SU-DHL-6 (cell line): ENCODE data around the gene WTAP.

Source experiments
- H2AFZ ChIP-seq: fragments of 200-600 bp; sonication (generic); 2 replicates; pipeline ENCODE4 v1.6.1; 2014; ENCODE audit warnings: low read depth, mild to moderate bottlenecking, moderate library complexity, mixed read lengths, antibody characterized with exemption, low read length; ENCODE audit not compliant: severe bottlenecking
- H3F3A ChIP-seq: fragments of 200-600 bp; shearing (Covaris generic); 2 replicates; pipeline ENCODE4 v1.6.0; 2016; ENCODE audit warnings: antibody characterized with exemption, mild to moderate bottlenecking; ENCODE audit not compliant: insufficient read depth
- H3K27ac ChIP-seq: fragments of 200-600 bp; sonication (generic); 2 replicates; pipeline ENCODE4 v1.5.1; 2016; ENCODE audit warnings: low read depth, mild to moderate bottlenecking, low read length, moderate library complexity, mixed read lengths
- H3K27me3 ChIP-seq: fragments of 200-600 bp; sonication (generic), shearing (Covaris generic); 2 replicates; pipeline ENCODE4 v1.6.0; 2014; ENCODE audit warnings: mild to moderate bottlenecking, low read length
- H3K36me3 ChIP-seq: fragments of 200-600 bp; sonication (generic); 2 replicates; pipeline ENCODE4 v1.6.1; 2014; ENCODE audit warnings: mild to moderate bottlenecking, low read length, mixed read lengths
- H3K4me2 ChIP-seq: fragments of 300-600, 200-600 bp; shearing (Covaris generic), sonication (generic); 2 replicates; pipeline ENCODE4 v1.6.0; 2014; ENCODE audit warnings: low read length, low read depth, mild to moderate bottlenecking; ENCODE audit not compliant: poor library complexity, severe bottlenecking
- H3K4me3 ChIP-seq: fragments of 200-600 bp; sonication (generic); 2 replicates; pipeline ENCODE4 v1.5.1; 2014; ENCODE audit warnings: antibody characterized with exemption, low read length, mild to moderate bottlenecking, mixed read lengths; ENCODE audit not compliant: insufficient read depth, poor library complexity, severe bottlenecking
- H3K79me2 ChIP-seq: fragments of 200-600 bp; sonication (generic); 2 replicates; pipeline ENCODE4 v1.6.1; 2014; ENCODE audit warnings: mild to moderate bottlenecking, low read length, moderate library complexity; ENCODE audit not compliant: insufficient read depth
- H3K9ac ChIP-seq: fragments of 200-600 bp; sonication (generic); 2 replicates; pipeline ENCODE4 v1.7.0; 2014; ENCODE audit warnings: mild to moderate bottlenecking, low read length
- H3K9me2 ChIP-seq: fragments of 200-600 bp; sonication (generic); replicated peaks from 2 replicates; pipeline ENCODE4 v1.6.1; 2014; ENCODE audit warnings: low read length; ENCODE audit not compliant: insufficient read depth
- H3K9me3 ChIP-seq: fragments of 200-600 bp; sonication (generic); 2 replicates; pipeline ENCODE4 v1.6.1; 2014; ENCODE audit warnings: low read length, mixed read lengths; ENCODE audit not compliant: insufficient read depth
- H4K20me1 ChIP-seq: fragments of 200-600 bp; sonication (generic); 2 replicates; pipeline ENCODE4 v1.6.1; 2014; ENCODE audit warnings: low read depth, mild to moderate bottlenecking, antibody characterized with exemption, low read length, moderate library complexity, mixed read lengths
- EZH2phosphoT487 ChIP-seq: fragments of 200-600 bp; sonication (generic), shearing (Covaris generic); conservative IDR thresholded peaks from 2 replicates; pipeline ENCODE4 v1.6.1; 2018; ENCODE audit warnings: mild to moderate bottlenecking, antibody characterized with exemption, low read length, moderate library complexity, mixed read lengths
- TF ChIP-seq, protein P1 (sequence below): fragments of 200-600 bp; sonication (generic); IDR thresholded peaks from one replicate; pipeline ENCODE4 v1.5.1; 2017; ENCODE audit warnings: antibody characterized with exemption, mild to moderate bottlenecking, low read length, moderate library complexity; ENCODE audit not compliant: insufficient read depth, poor library complexity, severe bottlenecking

Gene WTAP

DNA sequence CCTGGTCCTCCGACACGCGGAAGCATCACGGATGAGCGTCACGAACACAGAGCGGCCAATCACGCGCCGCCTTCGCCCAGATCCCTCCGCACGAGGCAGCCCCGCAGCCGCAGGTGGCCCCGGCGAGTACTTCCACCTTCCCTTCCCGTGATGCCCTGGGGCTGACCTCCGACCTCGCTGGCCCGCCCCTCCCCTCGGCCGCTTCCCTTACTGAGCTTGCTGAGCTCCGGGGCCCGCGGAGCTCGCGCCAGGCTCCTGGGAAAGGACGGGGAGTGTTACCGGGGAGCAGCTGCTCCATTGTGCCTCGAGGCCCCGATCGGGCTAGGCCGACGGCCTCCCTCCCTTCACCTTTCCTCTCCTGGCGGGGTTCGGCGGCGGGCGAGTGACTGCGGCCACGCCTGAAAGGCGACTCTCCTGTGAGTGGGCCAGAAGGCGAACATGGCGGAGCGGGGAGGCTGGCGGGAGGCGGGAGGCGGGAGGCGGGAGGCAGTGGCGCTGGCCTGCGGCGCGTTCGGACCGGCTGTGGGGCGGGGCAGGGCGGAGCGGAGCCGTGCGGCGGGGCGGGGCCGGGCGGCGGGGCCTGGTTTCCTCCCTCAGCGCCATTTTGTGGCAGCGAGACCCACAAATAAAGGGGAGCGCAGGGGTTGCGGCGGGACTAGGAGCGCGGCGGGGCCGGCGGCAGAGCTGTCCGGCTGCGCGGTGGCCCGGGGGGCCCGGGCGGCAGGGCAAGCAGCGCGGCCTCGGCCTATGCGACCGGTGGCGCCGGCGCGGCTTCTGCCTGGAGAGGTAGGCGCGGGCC lies at the start of gene WTAP:
Gene WTAP, plus strand, starts transcription at position 589 of the 799 bp plus-strand sequence. CDS start 8,760 bp downstream, outside the sequence.
- Histone ChIP-seq H2AFZ (peak within 1 kb of the TSS; percentile 42), H3K79me2 (peaks cover 93% of the 10 kb centered on the region), H3K4me3 (peak within 1 kb of the TSS; percentile 86)

DNA sequence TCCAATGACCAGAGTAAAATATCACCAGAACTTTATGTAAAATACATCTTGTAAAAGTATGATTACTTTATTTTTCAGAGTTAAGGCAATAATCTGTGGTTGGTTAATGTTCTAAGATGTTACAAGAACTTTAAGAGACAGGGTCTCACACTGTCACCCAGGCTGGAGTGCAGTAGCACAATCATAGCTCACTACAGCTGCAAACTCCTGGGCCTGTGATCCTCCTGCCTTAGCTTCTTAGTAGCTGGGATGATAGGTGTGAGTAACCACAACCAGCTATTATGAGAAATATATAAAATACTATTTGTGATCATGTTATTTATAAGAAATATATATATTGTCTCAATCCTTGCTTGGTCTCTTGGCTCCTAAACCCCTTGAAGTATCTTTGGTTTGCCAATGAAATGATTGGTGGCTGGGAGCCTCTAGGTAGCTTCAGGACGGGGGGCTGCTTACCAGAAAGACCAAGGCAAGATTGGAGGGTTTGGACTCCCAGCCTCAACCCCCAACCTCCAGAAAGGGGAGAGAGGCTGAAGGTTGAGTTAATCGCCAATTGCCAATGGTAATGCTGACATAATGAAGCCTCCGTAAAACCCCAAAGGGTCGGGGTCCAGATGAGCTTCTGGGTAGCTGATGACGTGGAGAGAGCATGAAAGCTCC lies 49.7 kb upstream of the WTAP start:
- Histone ChIP-seq H3K9me2 (no peaks in the 10 kb centered on the region), H3K9ac (no peak overlapping the region), H3K27ac (no peak overlapping the region), H3K9me3 (no peaks in the 10 kb centered on the region), H4K20me1 (no peaks in the 10 kb centered on the region), H3K4me2 (no peak overlapping the region), H3K4me3 (no peak overlapping the region), H3F3A (no peaks in the 10 kb centered on the region), H3K79me2 (no peaks in the 10 kb centered on the region), H3K36me3 (no peaks in the 10 kb centered on the region; the same call in 1 of the 2 replicates), H2AFZ (no peak overlapping the region), H3K27me3 (no peaks in the 10 kb centered on the region)
- no peak for TF ChIP-seq EZH2phosphoT487
- TF ChIP-seq, protein P1, sequence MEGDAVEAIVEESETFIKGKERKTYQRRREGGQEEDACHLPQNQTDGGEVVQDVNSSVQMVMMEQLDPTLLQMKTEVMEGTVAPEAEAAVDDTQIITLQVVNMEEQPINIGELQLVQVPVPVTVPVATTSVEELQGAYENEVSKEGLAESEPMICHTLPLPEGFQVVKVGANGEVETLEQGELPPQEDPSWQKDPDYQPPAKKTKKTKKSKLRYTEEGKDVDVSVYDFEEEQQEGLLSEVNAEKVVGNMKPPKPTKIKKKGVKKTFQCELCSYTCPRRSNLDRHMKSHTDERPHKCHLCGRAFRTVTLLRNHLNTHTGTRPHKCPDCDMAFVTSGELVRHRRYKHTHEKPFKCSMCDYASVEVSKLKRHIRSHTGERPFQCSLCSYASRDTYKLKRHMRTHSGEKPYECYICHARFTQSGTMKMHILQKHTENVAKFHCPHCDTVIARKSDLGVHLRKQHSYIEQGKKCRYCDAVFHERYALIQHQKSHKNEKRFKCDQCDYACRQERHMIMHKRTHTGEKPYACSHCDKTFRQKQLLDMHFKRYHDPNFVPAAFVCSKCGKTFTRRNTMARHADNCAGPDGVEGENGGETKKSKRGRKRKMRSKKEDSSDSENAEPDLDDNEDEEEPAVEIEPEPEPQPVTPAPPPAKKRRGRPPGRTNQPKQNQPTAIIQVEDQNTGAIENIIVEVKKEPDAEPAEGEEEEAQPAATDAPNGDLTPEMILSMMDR: no peak

More for the DNA sequence above, at the start of gene WTAP:
- Histone ChIP-seq H3K4me2 (peak within 1 kb of the TSS; percentile 95), H3K9me3 (no peaks in the 10 kb centered on the region), H3F3A (peaks cover 3% of the 10 kb centered on the region; the same call in 1 of the 2 replicates), H3K27ac (peak within 1 kb of the TSS; percentile 89), H4K20me1 (peaks cover 39% of the 10 kb centered on the region), H3K27me3 (no peaks in the 10 kb centered on the region), H3K9me2 (no peaks in the 10 kb centered on the region), H3K36me3 (peaks cover 26% of the 10 kb centered on the region; the same call in 1 of the 2 replicates), H3K9ac (peak within 1 kb of the TSS; percentile 89)
- TF ChIP-seq EZH2phosphoT487: no peak

DNA sequence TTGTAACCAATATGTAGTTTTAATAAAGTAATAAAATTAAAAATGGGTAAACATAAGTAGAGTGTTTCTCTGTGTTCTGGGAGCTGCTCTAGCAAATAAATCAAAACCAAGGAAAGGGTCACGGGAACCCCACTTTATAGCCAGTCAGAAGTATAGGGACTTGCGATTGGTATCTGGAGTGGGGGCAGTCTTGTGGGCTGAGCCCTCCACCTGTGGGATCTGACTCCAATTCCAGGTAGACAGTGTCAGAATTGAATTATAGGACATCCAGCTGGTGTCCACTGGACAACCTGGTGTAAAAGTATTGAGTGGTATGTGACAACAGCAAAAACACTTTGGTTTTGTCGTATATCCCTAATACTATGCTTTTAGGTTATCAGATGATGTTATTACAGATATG lies 48.7 kb upstream of the WTAP start:
- Histone ChIP-seq H3K27ac (no peak overlapping the region), H3K36me3 (no peaks in the 10 kb centered on the region; the same call in 1 of the 2 replicates)
- TF ChIP-seq, protein P1: no peak
- TF ChIP-seq EZH2phosphoT487: no peak

More for the DNA sequence above, 48.7 kb upstream of the WTAP start:
- Histone ChIP-seq H3K27me3 (no peaks in the 10 kb centered on the region), H3K4me2 (no peak overlapping the region), H3K9me3 (no peaks in the 10 kb centered on the region), H3K9me2 (no peaks in the 10 kb centered on the region), H3K9ac (no peak overlapping the region), H3K4me3 (no peak overlapping the region), H4K20me1 (no peaks in the 10 kb centered on the region), H2AFZ (no peak overlapping the region), H3F3A (no peaks in the 10 kb centered on the region), H3K79me2 (no peaks in the 10 kb centered on the region)
